Activated CD8-positive, alpha-beta memory T cell treated with anti-CD3 and anti-CD28 coated beads, Interleukin-2, amount 50 U/mL, for 4 hours (primary cell): ENCODE data around the gene PTPRQ.
"Not testable (repeated sequence)": the region's sequence is repeated elsewhere in the genome, so short reads cannot be mapped to it uniquely, and the experiment has no call there.

Experiments
- DNase-seq: peaks from one replicate; pipeline ENCODE4 v3.0.0-alpha.2; 2020

The PTPRQ gene

GRCh38 chr12:80472236-80472635 lies 28.2 kb downstream of the PTPRQ start:
- DNase-seq = no peak

DNA sequence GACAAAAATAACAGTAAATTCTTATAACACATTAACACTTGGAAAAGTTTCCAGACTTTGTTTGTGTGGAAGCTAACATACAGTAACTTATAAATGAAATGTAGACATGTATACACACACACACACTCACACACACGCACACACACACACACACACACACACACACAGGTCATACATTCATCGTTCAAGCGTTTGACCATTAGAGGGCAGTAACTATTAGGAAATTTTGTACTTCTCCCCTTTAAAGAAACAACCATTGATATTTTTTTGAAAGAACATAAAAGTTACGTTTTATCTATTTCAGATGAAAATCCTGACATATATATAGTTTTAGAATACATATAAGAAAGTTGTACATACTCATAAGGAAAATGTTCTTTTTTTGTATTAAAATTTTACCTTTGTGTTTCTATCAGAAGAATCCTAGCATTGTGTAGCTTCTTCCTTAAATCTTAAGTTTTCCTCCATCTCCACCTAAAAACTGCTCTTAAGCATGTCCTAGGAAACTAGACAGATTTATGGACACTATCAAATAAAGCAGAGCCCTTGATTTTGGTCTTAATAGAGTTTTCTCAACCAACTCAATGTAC lies 29.0 kb downstream of the PTPRQ start:
- DNase-seq = no peak

GRCh38 chr12:80477521-80478145 lies 33.6 kb downstream of the PTPRQ start:
- DNase-seq = not testable (repeated sequence)

GRCh38 chr12:80484746-80485145 lies 40.7 kb downstream of the PTPRQ start:
- DNase-seq = no peak

DNA sequence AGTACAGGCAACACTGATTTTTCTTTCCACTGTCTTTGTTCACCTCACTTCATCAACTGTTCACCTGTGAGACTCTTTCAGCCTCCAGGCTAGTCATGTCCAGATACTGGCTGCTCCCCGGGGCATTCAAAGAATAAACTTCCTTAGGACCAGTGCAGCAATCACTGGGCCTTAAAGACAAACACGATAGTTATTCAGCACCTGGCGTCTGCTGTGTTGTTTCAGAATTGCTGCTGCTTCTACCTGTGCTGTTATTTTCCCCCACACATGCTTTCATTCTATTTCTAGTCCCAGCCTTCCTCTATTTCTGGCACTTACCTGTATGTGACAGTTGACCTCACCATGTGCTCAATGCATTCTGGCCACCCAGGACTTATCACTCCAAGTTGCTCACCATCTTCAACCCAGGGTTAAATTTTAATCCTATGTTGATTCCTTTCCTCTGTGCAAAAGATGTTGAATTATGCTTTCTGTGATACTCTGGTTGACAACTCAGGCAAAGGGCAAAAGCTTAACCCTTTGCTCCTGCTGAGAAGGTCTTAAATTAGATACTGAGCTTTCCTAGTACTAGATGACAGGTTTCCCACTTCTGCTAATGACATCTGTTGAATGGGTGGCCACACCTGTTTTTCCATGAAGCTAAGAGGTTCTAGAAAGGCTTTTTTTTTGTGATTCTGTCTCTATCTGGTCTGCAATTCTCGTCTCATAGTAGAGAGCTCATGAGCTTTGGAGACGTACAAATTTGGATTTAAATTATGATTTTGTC lies 41.4 kb downstream of the PTPRQ start:
- no peak for DNase-seq

- DNase-seq = no peak
These were observed 46.3 kb downstream of the PTPRQ start for GRCh38 chr12:80490329-80490728.

- no peak for DNase-seq
These were observed 47.1 kb downstream of the PTPRQ start for GRCh38 chr12:80491166-80491565.

DNA sequence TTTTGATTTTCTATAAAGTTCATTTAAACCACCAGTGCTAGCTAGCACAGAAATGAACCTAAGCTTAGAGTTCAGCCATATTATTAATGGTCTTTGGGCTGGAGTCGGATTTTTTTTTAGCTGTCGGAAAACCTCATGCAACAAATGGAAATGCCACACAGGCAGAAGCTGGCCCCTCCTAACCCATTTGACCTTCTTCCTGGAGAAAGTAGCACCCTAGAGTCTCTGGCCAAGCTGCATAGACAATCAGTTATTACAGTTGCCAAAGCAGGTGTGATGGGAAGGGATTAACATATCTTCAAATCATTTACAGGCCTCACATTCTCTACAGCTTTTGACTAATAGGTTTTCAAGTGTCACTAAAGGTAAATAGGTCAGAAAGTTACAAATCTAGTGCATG lies 49.4 kb downstream of the PTPRQ start:
- DNase-seq = no peak

DNA sequence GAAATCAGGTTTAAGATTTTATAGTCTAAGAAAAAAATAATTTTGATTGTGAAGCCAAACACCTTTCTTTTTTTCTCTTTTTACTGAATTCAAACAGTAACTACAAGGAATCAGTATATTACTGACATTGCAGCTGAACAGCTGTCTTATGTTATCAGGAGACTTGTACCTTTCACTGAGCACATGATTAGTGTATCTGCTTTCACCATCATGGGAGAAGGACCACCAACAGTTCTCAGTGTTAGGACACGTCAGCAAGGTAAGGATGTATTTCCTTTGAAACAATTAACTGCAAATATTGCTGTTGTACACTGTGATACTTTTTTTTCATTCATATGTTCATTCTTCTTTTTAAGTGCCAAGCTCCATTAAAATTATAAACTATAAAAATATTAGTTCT lies 50.8 kb downstream of the PTPRQ start:
- DNase-seq = no peak

DNA sequence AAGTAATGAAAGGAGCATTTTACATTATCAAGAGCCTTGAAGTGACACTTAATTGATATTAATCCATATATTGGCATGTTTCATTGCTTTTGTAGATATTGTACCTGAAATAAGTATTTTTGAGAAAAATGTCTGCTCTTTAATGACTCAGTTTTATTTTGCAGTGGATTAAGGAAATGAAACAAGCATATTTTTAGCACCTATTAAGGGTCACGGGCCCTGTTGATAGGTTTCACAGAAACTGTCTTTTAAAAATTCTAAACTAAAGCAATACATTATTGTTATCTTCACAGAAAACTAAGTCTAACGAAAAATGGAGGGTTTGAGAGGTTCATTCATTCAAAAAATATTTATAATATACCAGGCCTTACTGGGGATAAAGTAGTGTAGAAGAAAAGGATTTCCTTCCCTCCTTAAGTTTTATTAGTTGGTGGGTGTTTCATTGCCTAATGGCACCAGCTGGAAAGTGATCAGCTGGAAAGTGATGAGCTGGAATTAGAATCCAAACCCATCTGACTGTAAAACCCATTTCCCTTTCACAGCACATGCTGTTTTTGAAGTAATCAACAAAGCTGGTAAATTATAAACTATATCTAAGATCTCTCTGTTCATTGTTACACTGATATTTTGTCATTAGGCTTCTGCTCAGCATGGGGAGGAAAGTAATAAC lies 54.2 kb downstream of the PTPRQ start:
- no peak for DNase-seq

DNA sequence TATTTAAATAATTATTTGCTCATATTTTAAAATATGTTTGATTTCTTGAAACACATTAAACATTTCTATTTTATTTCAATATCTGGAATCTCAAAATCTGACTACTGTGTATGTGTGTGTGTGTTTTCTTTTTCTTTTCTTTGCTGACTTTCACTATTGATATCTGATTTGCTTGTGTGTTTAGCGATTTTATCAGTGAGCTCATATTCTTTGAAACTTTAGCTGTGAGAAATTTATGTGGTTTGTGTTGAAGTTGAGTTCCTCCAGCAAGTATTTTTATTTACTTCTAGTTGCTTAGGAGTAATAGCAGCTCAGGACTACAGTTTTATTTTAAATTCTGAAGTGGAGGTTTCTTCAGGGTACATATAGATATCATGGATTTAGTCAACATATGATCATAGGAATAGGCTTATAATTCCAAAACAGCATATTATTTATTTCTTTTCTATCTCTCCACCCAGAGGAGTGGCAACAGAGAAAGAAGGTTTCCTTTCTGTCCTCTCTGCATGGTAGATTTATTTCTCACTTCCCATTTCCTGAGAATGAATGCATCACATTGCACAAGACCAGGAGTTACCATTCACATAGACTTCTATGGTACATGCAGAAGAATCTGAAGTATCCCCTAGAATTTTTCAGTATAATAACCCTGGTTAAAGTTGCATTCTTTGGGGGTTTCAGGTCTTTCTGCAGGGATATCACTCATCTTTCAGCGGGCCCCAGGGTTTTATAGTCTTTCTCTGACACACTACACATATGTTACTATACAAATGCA lies 60.5 kb downstream of the PTPRQ start:
- DNase-seq = no peak

DNA sequence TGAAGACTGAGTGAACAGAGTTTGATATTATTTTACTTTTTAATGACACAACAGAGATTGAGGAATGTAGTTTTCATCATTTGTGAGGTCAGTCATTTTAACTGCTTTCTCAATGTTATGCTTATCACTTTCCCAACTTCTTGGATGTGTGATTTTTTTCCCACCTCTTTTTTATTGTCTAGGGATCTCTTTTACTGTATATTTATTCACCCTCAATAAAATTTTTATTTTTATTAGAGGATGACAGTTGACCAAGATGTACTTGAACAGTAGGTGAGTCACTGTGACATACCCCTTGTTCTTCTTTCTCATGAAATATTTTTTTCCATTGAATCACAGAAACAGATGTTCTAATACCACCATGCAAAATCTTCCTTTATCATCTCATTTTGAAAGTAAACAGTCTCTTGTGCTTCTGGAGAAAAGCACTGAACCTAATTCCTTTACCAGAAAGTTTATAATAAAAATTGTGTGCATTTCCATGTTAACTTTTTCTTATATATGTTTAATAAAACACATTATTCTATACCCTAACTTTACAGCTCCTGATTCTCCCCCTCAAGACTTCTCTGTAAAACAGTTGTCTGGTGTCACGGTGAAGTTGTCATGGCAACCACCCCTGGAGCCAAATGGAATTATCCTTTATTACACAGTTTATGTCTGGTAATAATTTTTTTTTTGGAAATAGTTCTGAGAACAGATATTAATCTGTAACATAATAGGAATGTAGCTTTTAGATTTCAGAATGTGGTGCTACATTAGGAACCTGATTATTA lies 65.9 kb downstream of the PTPRQ start:
- DNase-seq = no peak

DNA sequence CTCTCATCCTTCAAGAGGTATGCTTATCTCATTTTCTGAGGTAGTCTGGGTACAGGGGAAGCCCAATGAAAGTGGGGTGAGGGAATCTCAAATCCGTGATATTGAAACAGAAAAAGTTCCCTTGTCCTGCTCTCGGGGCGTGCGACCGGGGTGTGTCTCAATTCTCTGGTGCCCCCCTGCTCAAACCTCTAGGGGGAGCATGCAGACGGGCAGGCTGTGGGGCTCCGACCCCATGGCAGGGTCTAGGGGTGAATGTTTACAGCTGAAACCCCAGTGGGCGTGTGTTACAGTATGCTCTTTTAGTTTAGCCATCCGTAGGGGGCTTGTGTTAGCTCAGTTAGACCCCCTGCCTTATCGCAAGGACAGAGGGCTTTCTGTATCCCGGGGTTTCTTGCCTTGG lies 68.7 kb downstream of the PTPRQ start:
- no peak for DNase-seq

GRCh38 chr12:80513211-80513610 lies 69.2 kb downstream of the PTPRQ start:
- no peak for DNase-seq

DNA sequence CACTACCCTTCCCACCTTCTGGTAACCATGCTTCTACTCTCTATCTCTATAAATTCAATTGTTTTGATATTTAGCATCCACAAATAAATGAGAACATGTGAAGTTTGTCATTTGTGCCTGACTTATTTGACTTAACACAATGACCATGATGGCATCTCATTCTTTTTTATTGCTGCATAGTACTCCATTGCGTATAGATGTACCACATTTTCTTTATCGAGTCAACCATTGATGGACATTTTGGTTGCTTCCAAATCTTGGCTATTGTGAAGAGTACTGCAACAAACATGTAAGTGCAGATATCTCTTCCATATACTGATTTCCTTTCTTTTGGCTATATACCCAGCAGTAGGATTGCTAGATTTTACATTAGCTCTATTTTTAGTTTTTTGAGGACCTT lies 73.6 kb downstream of the PTPRQ start:
- no peak for DNase-seq

- no peak for DNase-seq
These were observed 87.6 kb downstream of the PTPRQ start for GRCh38 chr12:80531646-80532045.

GRCh38 chr12:80539029-80539428 lies 95.0 kb downstream of the PTPRQ start:
- no peak for DNase-seq

GRCh38 chr12:80549298-80549697 lies 105.3 kb downstream of the PTPRQ start:
- DNase-seq = no peak

DNA sequence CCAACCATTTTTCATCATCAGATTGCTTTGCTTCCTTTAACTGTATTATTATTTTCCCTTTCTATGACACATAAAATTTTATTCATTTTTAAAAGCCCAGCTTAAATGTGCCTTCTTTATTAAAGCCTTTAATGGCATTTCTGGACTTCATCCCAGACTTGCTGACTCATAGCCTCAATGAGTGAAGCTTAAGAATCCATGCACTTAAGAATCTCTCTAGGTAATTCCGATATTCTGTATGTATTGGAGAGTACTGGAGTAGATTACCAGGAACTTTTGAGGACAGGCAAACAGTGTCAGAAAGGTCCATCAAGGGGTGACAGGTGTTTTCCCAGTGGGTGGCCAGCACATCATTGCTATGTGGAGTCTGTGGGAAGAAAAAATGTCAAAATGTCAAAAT lies 107.9 kb downstream of the PTPRQ start:
- no peak for DNase-seq

- DNase-seq = no peak
These were observed 109.3 kb downstream of the PTPRQ start for GRCh38 chr12:80553316-80553715.

GRCh38 chr12:80556566-80556965 lies 112.5 kb downstream of the PTPRQ start:
- DNase-seq = no peak

DNA sequence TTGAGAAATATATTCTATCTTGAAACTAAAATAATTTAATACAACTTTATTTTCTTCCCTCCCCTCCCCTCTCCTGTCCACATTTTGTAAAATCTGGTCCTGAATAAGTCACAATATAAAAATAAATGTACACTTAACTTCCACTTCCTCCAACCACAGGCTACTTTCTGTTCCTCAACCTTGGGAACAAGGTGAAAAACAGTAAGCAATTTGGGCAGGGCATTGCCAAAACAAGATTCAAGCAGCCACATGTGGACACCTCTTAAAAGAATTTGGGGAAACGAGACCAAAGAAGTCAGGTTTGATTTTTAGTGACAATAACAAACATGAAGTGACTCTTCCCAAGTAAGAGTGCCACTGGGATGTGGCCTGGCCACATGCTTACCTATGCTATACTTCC lies 115.7 kb downstream of the PTPRQ start:
- no peak for DNase-seq
